OCI-M1 (cell line): ENCODE data around the gene TENM4.

Source experiments
- DNase-seq: peaks from one replicate; lab custom pipeline; 2025; lab: John Stamatoyannopoulos, UW

The TENM4 gene

GRCh38 chr11:79055856-79056631 is 384.8 kb downstream of the TENM4 start:
- no peak for DNase-seq

GRCh38 chr11:79054636-79055035 is 386.2 kb downstream of the TENM4 start:
- DNase-seq: no peak

- DNase-seq: peak; percentile 60
These were observed 388.3 kb downstream of the TENM4 start for GRCh38 chr11:79052544-79052943.

GRCh38 chr11:79050786-79051185 is 390.0 kb downstream of the TENM4 start:
- no peak for DNase-seq

- DNase-seq: no peak
These were observed 391.1 kb downstream of the TENM4 start for GRCh38 chr11:79049741-79050179.

- no peak for DNase-seq
These were observed 392.9 kb downstream of the TENM4 start for GRCh38 chr11:79047980-79048379.

- DNase-seq: no peak
These were observed 393.5 kb downstream of the TENM4 start for GRCh38 chr11:79047321-79047720.

GRCh38 chr11:79046366-79046765 is 394.5 kb downstream of the TENM4 start:
- no peak for DNase-seq

GRCh38 chr11:79045800-79046304 is 395.0 kb downstream of the TENM4 start:
- DNase-seq: no peak

- no peak for DNase-seq
These were observed 395.6 kb downstream of the TENM4 start for GRCh38 chr11:79045018-79045799.

- DNase-seq: no peak
These were observed 396.6 kb downstream of the TENM4 start for GRCh38 chr11:79044201-79044600.

GRCh38 chr11:79043726-79044125 is 397.1 kb downstream of the TENM4 start:
- no peak for DNase-seq

- DNase-seq: no peak
These were observed 398.0 kb downstream of the TENM4 start for GRCh38 chr11:79042824-79043223.

GRCh38 chr11:79040348-79040747 is 400.5 kb downstream of the TENM4 start:
- DNase-seq: no peak

- DNase-seq: no peak
These were observed 401.7 kb downstream of the TENM4 start for GRCh38 chr11:79039122-79039521.

GRCh38 chr11:79035881-79036280 is 404.9 kb downstream of the TENM4 start:
- no peak for DNase-seq

GRCh38 chr11:79033833-79034232 is 407.0 kb downstream of the TENM4 start:
- no peak for DNase-seq

- no peak for DNase-seq
These were observed 410.4 kb downstream of the TENM4 start for GRCh38 chr11:79030448-79030847.

GRCh38 chr11:79028225-79028624 is 412.6 kb downstream of the TENM4 start:
- DNase-seq: no peak

- DNase-seq: peak; percentile 83
These were observed 413.9 kb downstream of the TENM4 start for GRCh38 chr11:79026803-79027445.

GRCh38 chr11:79025622-79026021 is 415.2 kb downstream of the TENM4 start:
- DNase-seq: no peak

GRCh38 chr11:79025097-79025496 is 415.7 kb downstream of the TENM4 start:
- DNase-seq: no peak

- no peak for DNase-seq
These were observed 418.6 kb downstream of the TENM4 start for GRCh38 chr11:79022265-79022664.
